GM21737 (cell line): ENCODE results near the gene XPNPEP1.

Experiments used
- ATAC-seq: cut with Tn5 transposase; IDR thresholded peaks from one replicate; pipeline ENCODE4 v1.9.1; 2021; ENCODE audit warnings: mild to moderate bottlenecking, moderate library complexity; ENCODE audit not compliant: unreplicated experiment

Gene XPNPEP1

GRCh38 chr10:109952526-109952925 is 29.2 kb upstream of the XPNPEP1 start:
- ATAC-seq: no peak

GRCh38 chr10:109947111-109947920 is 24.0 kb upstream of the XPNPEP1 start:
- no peak for ATAC-seq

- no peak for ATAC-seq
Observed at GRCh38 chr10:109946680-109947079, 23.4 kb upstream of the XPNPEP1 start.

- no peak for ATAC-seq
Observed at GRCh38 chr10:109945473-109946177, 22.3 kb upstream of the XPNPEP1 start.

GRCh38 chr10:109944613-109945012 is 21.3 kb upstream of the XPNPEP1 start:
- ATAC-seq: no peak

GRCh38 chr10:109941236-109941862 is 18.0 kb upstream of the XPNPEP1 start:
- no peak for ATAC-seq

GRCh38 chr10:109940553-109940952 is 17.2 kb upstream of the XPNPEP1 start:
- no peak for ATAC-seq

- no peak for ATAC-seq
Observed at GRCh38 chr10:109940117-109940516, 16.8 kb upstream of the XPNPEP1 start.

GRCh38 chr10:109939315-109939961 is 16.1 kb upstream of the XPNPEP1 start:
- ATAC-seq: no peak

GRCh38 chr10:109937460-109938065 is 14.3 kb upstream of the XPNPEP1 start:
- no peak for ATAC-seq

- ATAC-seq: no peak
Observed at GRCh38 chr10:109934958-109935793, 11.9 kb upstream of the XPNPEP1 start.

- no peak for ATAC-seq
Observed at GRCh38 chr10:109933984-109934565, 10.8 kb upstream of the XPNPEP1 start.

GRCh38 chr10:109932968-109933367 is 9.7 kb upstream of the XPNPEP1 start:
- ATAC-seq: no peak

- no peak for ATAC-seq
Observed at GRCh38 chr10:109932391-109932790, 9.1 kb upstream of the XPNPEP1 start.

GRCh38 chr10:109931163-109931562 is 7.9 kb upstream of the XPNPEP1 start:
- no peak for ATAC-seq

- no peak for ATAC-seq
Observed at GRCh38 chr10:109929501-109930219, 6.3 kb upstream of the XPNPEP1 start.

GRCh38 chr10:109928475-109928891 is 5.2 kb upstream of the XPNPEP1 start:
- no peak for ATAC-seq

GRCh38 chr10:109926825-109927224 is 3.5 kb upstream of the XPNPEP1 start:
- ATAC-seq: no peak
